Activated CD8-positive, alpha-beta memory T cell treated with anti-CD3 and anti-CD28 coated beads for 1 hour (primary cell): ENCODE results near the gene PEX11B.

Experiments
- DNase-seq, 2 donors: peaks; one replicate each; pipeline ENCODE4 v3.0.0-alpha.2; 2020; ENCODE audit warnings: low read depth in 1 of 2; ENCODE audit errors: extremely low read depth in 1 of 2

The PEX11B gene

GRCh38 chr1:145877923-145878486 lies 40.5 kb downstream of the PEX11B start:
- no peak for DNase-seq

- no peak for DNase-seq
Observed at GRCh38 chr1:145874646-145875045, 43.9 kb downstream of the PEX11B start.

GRCh38 chr1:145871994-145872924 lies 46.3 kb downstream of the PEX11B start:
- DNase-seq = peak in 1 of 2 donors; percentile 20

GRCh38 chr1:145868232-145868631 lies 50.3 kb downstream of the PEX11B start:
- no peak for DNase-seq

GRCh38 chr1:145863282-145864018 lies 55.1 kb downstream of the PEX11B start:
- no peak for DNase-seq
